H9 (cell line): Measurements from ENCODE around the gene CASP4. TPM values are rescaled to one million over a fixed set of nuclear protein-coding genes. Genes with fewer than 3 reads are reported as not detected.

Experiments
- DNase-seq: peaks from one replicate; pipeline ENCODE4 v3.0.0-alpha.2; 2017
- H2AFZ ChIP-seq: one replicate; pipeline ENCODE4 v1.6.1; 2013; ENCODE audit warnings: mild to moderate bottlenecking, low read length, control low read depth, moderate library complexity
- H2AK5ac ChIP-seq: 2 replicates; pipeline ENCODE4 v1.6.1; 2013; ENCODE audit warnings: low read length, control low read depth, mixed read lengths; ENCODE audit not compliant: insufficient read length
- H2BK120ac ChIP-seq: one replicate; pipeline ENCODE4 v1.6.1; 2013; ENCODE audit warnings: low read depth, mild to moderate bottlenecking, low read length, control low read depth, inconsistent platforms; ENCODE audit not compliant: poor library complexity, severe bottlenecking
- H2BK12ac ChIP-seq: 2 replicates; pipeline ENCODE4 v1.6.1; 2013; ENCODE audit warnings: low read length, control low read depth, mixed read lengths, low read depth; ENCODE audit not compliant: insufficient read length
- H2BK15ac ChIP-seq: 2 replicates; pipeline ENCODE4 v1.6.1; 2013; ENCODE audit warnings: low read depth, low read length, control low read depth
- H2BK20ac ChIP-seq: one replicate; pipeline ENCODE4 v1.6.1; 2013; ENCODE audit warnings: low read depth, mild to moderate bottlenecking, low read length, control low read depth, inconsistent platforms; ENCODE audit not compliant: poor library complexity, severe bottlenecking
- H2BK5ac ChIP-seq: 2 replicates; pipeline ENCODE4 v1.6.1; 2013; ENCODE audit warnings: low read length, control low read depth, mixed read lengths; ENCODE audit not compliant: insufficient read length
- H3K14ac ChIP-seq: 2 replicates; pipeline ENCODE4 v1.6.1; 2013; ENCODE audit warnings: low read length, control low read depth; ENCODE audit not compliant: insufficient read depth
- H3K18ac ChIP-seq: 2 replicates; pipeline ENCODE4 v1.6.1; 2013; ENCODE audit warnings: low read depth, mild to moderate bottlenecking, mixed read lengths, low read length, control low read depth; ENCODE audit not compliant: insufficient read length
- H3K23ac ChIP-seq: 2 replicates; pipeline ENCODE4 v1.6.1; 2013; ENCODE audit warnings: low read length, control low read depth, mixed read lengths, low read depth; ENCODE audit not compliant: insufficient read length
- H3K23me2 ChIP-seq: 2 replicates; pipeline ENCODE4 v1.6.1; 2013; ENCODE audit warnings: low read depth, mild to moderate bottlenecking, mixed read lengths, low read length, control low read depth; ENCODE audit not compliant: insufficient read length, poor library complexity, severe bottlenecking
- H3K27ac ChIP-seq: 2 replicates; pipeline ENCODE4 v1.5.1; 2013; ENCODE audit warnings: low read length, control low read depth, mixed read lengths, low read depth; ENCODE audit not compliant: insufficient read length
- H3K27me3 ChIP-seq: 2 replicates; pipeline ENCODE4 v1.6.1; 2013; ENCODE audit warnings: low read length, control low read depth, inconsistent platforms; ENCODE audit not compliant: insufficient read depth
- H3K4ac ChIP-seq: 2 replicates; pipeline ENCODE4 v1.6.1; 2013; ENCODE audit warnings: low read depth, mild to moderate bottlenecking, control low read depth, inconsistent platforms, low read length, moderate library complexity
- H3K4me1 ChIP-seq: 2 replicates; pipeline ENCODE4 v1.6.1; 2013; ENCODE audit warnings: low read length, control low read depth, inconsistent platforms; ENCODE audit not compliant: insufficient read depth
- H3K4me2 ChIP-seq: 2 replicates; pipeline ENCODE4 v1.6.1; 2013; ENCODE audit warnings: low read length, control low read depth, mixed read lengths; ENCODE audit not compliant: insufficient read length, insufficient read depth
- H3K56ac ChIP-seq: 2 replicates; pipeline ENCODE4 v1.6.1; 2013; ENCODE audit warnings: low read depth, mild to moderate bottlenecking, mixed read lengths, low read length, control low read depth; ENCODE audit not compliant: insufficient read length
- H3K79me1 ChIP-seq: 2 replicates; pipeline ENCODE4 v1.6.1; 2013; ENCODE audit warnings: low read depth, mild to moderate bottlenecking, moderate library complexity, low read length, control low read depth, inconsistent platforms; ENCODE audit not compliant: insufficient read depth, poor library complexity, severe bottlenecking
- H3K79me2 ChIP-seq: 2 replicates; pipeline ENCODE4 v1.6.1; 2013; ENCODE audit warnings: low read length, control low read depth, inconsistent platforms; ENCODE audit not compliant: insufficient read depth
- H3K9ac ChIP-seq: 2 replicates; pipeline ENCODE4 v1.6.1; 2013; ENCODE audit warnings: low read length, control low read depth, mixed read lengths; ENCODE audit not compliant: insufficient read length; ENCODE audit errors: extremely low read depth
- H3K9me3 ChIP-seq: one replicate; pipeline ENCODE4 v1.6.1; 2013; ENCODE audit warnings: low read depth, low read length, inconsistent platforms; ENCODE audit not compliant: control insufficient read depth
- H3T11ph ChIP-seq: one replicate; pipeline ENCODE4 v1.6.1; 2013; ENCODE audit warnings: mild to moderate bottlenecking, low read length, control low read depth, inconsistent platforms
- H4K20me1 ChIP-seq: one replicate; pipeline ENCODE4 v1.6.1; 2013; ENCODE audit not compliant: control insufficient read depth, insufficient read length, insufficient read depth
- H4K5ac ChIP-seq: 2 replicates; pipeline ENCODE4 v1.6.1; 2013; ENCODE audit warnings: low read depth, mild to moderate bottlenecking, mixed read lengths, low read length, control low read depth; ENCODE audit not compliant: insufficient read length
- H4K8ac ChIP-seq: replicated peaks from 2 replicates; pipeline ENCODE4 v1.6.1; 2013; ENCODE audit warnings: low read length, control low read depth, mixed read lengths, low read depth; ENCODE audit not compliant: insufficient read length
- H4K91ac ChIP-seq: 2 replicates; pipeline ENCODE4 v1.6.1; 2013; ENCODE audit warnings: low read depth, mild to moderate bottlenecking, moderate library complexity, mixed read lengths, low read length, control low read depth; ENCODE audit not compliant: insufficient read length
- H3K27ac Mint-ChIP-seq, 3 experiments: 2 replicates in 2 of 3; 3 replicates in 1 of 3; pipeline ENCODE4 v1.8.0; 2020 to 2021; ENCODE audit warnings: mixed read lengths in 3 of 3, mild to moderate bottlenecking in 1 of 3, moderate library complexity in 1 of 3
- H3K27me3 Mint-ChIP-seq: 2 replicates; pipeline ENCODE4 v1.8.0; 2021; ENCODE audit warnings: low read depth, mild to moderate bottlenecking, moderate library complexity, mixed read lengths
- H3K36me3 Mint-ChIP-seq, 3 experiments: 2 replicates in 2 of 3; 3 replicates in 1 of 3; pipeline ENCODE4 v1.8.0; 2020 to 2021; ENCODE audit warnings: low read depth in 3 of 3, mixed read lengths in 3 of 3; ENCODE audit not compliant: insufficient read depth in 1 of 3
- H3K4me1 Mint-ChIP-seq, 2 experiments: 2 replicates each; pipeline ENCODE4 v1.8.0; 2020; ENCODE audit warnings: mixed read lengths in 2 of 2
- H3K4me3 Mint-ChIP-seq, 2 experiments: 2 replicates in 1 of 2; 3 replicates in 1 of 2; pipeline ENCODE4 v1.8.0; 2020 to 2021; ENCODE audit warnings: mild to moderate bottlenecking in 2 of 2, mixed read lengths in 2 of 2, moderate library complexity in 1 of 2
- H3K9me3 Mint-ChIP-seq, 2 experiments: 2 replicates in 1 of 2; 3 replicates in 1 of 2; pipeline ENCODE4 v1.8.0; 2020; ENCODE audit warnings: mild to moderate bottlenecking in 2 of 2, mixed read lengths in 2 of 2, moderate library complexity in 1 of 2
- WGBS: extraction: QIAGEN DNeasy Blood & Tissue Kit; methylation state at CpG from one replicate; pipeline ENCODE4 v1.1.7; 2013; ENCODE audit warnings: missing lambda C conversion rate, low lambda C conversion rate, mixed read lengths; ENCODE audit not compliant: insufficient read length; ENCODE audit errors: extremely low coverage; 5-methylcytosine and 5-hydroxymethylcytosine counted together
- total RNA-seq: library from RNA; stranded (reverse); gene quantifications from 2 replicates; pipeline ENCODE4 v1.2.1, GENCODE V29; 2021
- TF ChIP-seq, protein P1 (sequence below): fragments of 200-600 bp; sonication (generic); conservative IDR thresholded peaks from 3 replicates; pipeline ENCODE4 v1.8.0; 2021; ENCODE audit warnings: antibody characterized with exemption, mild to moderate bottlenecking

Gene CASP4
- total RNA-seq, 1 experiment from 2014 or later = not detected

DNA sequence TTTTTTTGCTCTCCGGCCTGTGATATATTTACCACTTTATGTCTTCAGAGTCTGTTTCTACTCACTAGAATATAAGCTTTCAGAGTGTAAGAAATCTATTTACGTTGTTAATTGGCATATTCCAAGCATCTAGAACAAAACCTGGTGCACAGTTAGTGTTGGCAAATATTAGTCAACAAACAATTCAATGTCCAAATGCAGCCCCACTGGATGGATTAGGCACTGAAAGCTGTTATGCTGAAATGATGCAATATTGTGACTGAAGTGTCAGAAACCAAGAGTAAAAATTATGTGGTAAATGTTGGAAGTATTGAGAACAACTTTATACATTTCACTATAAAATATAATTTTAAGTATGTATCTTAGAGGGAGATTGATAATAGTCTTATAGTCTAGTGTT, 24.8 kb downstream of the CASP4 start:
- H3K56ac ChIP-seq = no peak overlapping the region
- H2BK120ac ChIP-seq = no peak overlapping the region
- no peak overlapping the region for H3K4me2 ChIP-seq
- no peak overlapping the region for H3K27ac Mint-ChIP-seq
- H3K4me3 Mint-ChIP-seq = no peak overlapping the region
- H3K36me3 Mint-ChIP-seq = no peaks in the 10 kb centered on the region
- H3K18ac ChIP-seq = no peak overlapping the region
- no peak overlapping the region for H3K14ac ChIP-seq
- no peak overlapping the region for H2AK5ac ChIP-seq
- no peaks in the 10 kb centered on the region for H3K27me3 Mint-ChIP-seq
- H3K79me2 ChIP-seq = no peaks in the 10 kb centered on the region
- H3K23me2 ChIP-seq = no peaks in the 10 kb centered on the region
- H3K23ac ChIP-seq = no peak overlapping the region
- no peaks in the 10 kb centered on the region for H4K20me1 ChIP-seq
- no peaks in the 10 kb centered on the region for H3K79me1 ChIP-seq
- no peak for DNase-seq
- H3K4ac ChIP-seq = no peak overlapping the region
- WGBS = no CpG with 5 or more reads among the region's 2 CpGs
- no peak overlapping the region for H3K9ac ChIP-seq
- H3T11ph ChIP-seq = no peak overlapping the region
- no peak overlapping the region for H3K27ac ChIP-seq
- H3K9me3 Mint-ChIP-seq = no peaks in the 10 kb centered on the region; a peak in 1 of 5 replicates
- no peak overlapping the region for H2BK5ac ChIP-seq
- H4K8ac ChIP-seq = no peak overlapping the region
- H2AFZ ChIP-seq = no peak overlapping the region
- no peaks in the 10 kb centered on the region for H3K27me3 ChIP-seq
- H3K4me1 ChIP-seq = no peaks in the 10 kb centered on the region
- TF ChIP-seq, protein P1, sequence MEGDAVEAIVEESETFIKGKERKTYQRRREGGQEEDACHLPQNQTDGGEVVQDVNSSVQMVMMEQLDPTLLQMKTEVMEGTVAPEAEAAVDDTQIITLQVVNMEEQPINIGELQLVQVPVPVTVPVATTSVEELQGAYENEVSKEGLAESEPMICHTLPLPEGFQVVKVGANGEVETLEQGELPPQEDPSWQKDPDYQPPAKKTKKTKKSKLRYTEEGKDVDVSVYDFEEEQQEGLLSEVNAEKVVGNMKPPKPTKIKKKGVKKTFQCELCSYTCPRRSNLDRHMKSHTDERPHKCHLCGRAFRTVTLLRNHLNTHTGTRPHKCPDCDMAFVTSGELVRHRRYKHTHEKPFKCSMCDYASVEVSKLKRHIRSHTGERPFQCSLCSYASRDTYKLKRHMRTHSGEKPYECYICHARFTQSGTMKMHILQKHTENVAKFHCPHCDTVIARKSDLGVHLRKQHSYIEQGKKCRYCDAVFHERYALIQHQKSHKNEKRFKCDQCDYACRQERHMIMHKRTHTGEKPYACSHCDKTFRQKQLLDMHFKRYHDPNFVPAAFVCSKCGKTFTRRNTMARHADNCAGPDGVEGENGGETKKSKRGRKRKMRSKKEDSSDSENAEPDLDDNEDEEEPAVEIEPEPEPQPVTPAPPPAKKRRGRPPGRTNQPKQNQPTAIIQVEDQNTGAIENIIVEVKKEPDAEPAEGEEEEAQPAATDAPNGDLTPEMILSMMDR = no peak
- no peak overlapping the region for H2BK15ac ChIP-seq
- no peaks in the 10 kb centered on the region for H3K9me3 ChIP-seq
- no peak overlapping the region for H2BK20ac ChIP-seq
- H2BK12ac ChIP-seq = no peak overlapping the region
- no peak overlapping the region for H4K5ac ChIP-seq
- H3K4me1 Mint-ChIP-seq = no peaks in the 10 kb centered on the region
- H4K91ac ChIP-seq = no peak overlapping the region
